EH (cell line): ENCODE data around the gene MEGF6.
A peak's percentile ranks its signal among the peaks of the same experiment; 100 is the strongest.

ENCODE experiments used
- DNase-seq: peaks from one replicate; pipeline ENCODE4 v3.0.0-alpha.2; 2015; ENCODE audit warnings: low read depth

MEGF6 gene

DNA sequence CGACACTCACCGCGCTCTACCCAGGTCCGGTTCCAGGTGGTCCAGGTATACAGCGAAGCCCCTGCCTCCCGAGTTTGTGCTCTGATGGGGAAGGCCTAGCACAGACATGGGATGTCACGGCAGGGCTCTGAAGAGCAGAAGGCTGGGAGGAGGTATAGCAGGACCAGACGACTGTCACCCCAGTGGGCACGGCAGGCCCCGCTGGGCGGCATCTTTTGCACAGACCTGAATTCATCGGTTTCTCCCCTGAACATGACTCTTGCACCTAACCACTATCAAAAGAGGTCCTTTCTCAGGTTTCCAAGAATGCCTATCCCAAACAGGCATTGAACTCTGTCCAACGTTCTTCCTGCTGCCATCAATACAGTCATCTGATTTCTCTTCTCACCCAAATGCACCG is 126.3 kb downstream of the MEGF6 start:
- no peak for DNase-seq

DNA sequence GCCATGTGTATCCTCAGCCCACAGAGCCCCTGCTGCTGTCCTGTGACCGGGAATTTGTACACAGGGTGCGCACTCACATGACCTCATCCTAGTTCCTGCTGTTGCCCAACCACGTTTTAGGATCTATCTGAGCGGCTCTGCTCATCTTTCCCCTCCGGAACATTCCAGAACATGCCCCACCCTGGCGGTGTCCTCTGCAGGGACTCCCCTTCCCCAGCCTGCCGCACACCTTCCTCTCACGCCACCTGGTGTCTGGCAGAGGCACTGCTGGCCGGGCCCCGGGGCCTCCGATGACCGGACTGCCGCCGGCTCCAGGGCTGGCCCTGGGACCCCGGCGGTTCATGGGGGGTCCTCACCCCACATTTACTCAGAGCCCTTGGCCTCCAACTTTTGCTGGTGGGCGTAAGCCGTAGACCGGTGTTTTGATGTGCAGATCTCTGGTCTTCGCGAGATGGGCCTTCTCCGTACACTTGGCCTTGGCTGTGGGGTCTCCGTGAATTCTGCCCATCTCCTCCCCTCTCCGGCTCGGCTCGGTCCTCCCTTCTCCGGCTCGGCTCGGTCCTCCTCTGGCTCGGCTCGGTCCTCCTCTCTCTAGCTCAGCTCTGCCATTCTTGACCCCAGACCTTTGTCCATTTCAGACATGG is 127.4 kb downstream of the MEGF6 start:
- DNase-seq = peak; percentile 49

DNA sequence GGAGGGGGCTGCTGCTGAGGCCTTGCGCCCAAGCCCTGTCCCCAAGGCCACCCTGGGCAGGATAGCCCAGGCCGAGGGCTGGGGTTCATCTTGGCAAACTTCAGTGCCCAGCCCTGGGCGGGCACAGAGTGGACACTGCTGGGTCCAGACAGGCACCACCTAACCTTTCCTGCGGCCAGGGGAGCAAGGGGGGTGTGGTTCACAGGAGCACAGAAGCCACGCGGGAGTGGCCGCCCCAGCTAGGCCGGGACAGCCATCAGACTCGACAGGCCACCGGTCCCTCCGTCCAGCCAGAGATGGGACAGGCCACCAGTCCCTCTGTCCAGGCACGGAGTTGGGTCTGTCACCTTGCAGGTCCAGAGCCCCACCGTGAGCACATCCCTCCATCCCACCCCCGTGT is 127.9 kb downstream of the MEGF6 start:
- DNase-seq = no peak

DNA sequence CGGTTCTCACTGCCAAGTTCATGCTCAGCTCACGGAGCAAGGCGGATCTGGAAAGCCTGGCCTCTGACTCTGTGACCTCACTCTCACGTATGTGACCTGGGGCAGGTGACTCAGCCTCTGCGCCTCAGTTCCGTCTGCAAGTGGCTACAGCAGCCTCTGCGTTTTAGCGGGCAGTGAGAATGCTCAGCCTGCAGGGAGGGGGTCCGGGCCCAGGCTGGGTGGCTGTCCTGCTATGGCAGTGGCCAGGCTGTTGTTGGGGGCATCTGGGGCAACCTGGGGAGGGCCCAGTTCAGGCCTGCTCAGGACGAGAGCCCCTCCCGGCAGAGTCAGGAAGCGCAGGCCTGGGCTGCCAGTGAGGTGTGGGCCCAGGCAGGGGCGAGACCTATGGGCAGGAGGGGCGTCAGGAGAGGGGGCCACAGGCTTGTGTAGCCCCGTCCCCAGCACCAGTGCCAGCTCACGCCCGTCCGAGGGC is 128.9 kb downstream of the MEGF6 start:
- peak; percentile 48 for DNase-seq

DNA sequence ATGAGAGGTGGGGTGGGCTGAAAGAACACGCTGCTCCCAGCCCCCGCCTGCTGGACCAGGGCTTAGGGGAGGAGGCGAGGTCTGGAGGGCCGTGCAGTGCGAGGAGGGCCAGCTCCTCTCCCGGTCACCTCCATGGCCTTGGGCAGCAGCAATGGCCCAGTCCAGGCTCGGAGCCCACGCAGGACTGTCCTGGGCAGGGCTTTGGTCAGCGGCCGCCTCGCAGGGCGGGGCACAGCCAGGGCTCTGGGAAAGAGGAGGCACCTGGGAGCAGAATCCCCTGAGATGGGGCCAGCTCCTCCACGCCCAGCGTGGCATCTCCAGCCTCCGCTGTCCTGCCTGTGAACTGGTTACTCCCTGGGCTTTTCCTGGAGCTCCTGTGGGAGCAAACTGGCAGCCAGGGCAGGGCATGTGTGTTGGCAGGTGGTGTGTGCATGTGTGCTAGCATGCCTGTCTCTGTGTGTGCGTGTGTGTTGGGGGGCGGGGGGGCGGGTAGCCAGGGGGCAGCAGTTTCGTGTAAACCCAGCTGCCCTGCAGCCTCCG is 129.4 kb downstream of the MEGF6 start:
- DNase-seq = no peak

DNA sequence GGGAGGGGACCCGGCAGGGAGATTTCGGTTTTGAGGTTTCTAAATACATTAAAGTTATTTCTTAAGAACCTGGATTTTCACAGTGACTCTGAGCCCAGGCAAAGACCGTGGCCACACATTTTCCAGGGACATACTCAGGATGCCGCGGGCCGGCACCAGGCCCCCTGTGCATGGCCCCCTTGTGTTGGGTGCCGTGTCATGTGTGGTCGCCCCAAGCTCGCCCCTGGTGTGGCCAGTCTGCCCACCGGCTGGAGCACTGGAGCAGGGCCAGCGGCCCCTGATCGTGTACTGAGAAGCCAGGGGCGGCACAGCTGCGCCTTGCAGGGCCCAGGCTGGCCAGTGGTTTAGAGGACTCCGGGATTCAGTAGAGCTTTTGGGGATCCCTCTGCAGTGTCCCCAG is 130.3 kb downstream of the MEGF6 start:
- DNase-seq = no peak

DNA sequence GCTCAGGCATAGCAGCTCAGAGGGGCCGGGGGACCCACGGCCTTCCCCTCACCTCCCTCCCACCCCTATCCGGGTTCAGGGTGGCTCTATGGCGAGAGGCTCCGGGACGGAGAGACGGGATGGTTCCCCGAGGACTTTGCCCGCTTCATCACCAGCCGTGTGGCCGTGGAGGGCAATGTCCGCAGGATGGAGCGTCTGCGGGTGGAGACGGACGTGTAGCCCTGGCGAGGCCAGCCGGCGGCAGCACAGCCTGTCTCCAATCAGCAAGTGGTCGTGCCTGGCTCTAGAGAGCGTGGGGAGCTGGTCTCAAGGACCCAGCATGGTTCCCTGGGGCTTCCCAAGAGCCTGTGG is 131.0 kb downstream of the MEGF6 start:
- DNase-seq = no peak

DNA sequence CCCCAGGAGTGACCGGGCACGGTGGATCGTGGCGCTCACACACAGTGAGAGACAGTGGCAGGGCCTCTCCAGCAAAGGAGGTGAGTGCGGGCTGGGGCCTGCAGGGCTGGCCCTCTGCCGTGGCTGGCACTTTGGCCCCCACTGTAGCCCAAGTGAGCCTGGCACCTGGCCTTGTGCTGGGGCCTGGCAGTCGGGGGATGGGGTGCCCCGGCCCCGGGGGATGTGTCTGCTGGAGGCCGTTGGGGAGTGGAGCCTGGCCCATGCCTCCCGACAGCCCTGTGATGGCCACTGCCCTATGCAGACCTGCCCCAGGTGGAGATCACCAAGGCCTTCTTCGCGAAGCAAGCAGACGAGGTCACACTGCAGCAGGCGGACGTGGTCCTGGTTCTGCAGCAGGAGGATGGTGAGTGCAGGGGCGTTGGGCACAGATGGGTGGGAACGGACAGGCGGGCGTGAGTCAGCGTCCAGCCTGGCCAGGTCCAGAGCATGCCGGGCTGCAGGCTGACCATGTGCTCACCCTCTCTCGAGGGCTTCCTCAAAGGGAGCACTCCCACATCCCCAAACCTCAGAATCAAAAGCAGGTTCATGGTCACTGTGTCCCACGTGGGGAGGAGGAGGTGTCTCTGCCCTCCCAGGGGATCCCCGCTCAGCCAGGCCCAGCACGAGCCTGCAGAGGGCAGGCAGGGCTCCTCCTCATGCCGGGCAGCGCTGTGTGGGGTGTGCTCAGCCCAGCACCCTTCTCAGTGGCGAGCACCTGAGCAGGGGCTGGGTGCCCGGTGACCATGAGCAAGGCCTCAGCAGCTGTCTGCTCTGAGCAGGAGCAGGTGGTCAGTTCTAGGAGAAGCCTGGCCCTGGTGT is 131.6 kb downstream of the MEGF6 start:
- DNase-seq = no peak

DNA sequence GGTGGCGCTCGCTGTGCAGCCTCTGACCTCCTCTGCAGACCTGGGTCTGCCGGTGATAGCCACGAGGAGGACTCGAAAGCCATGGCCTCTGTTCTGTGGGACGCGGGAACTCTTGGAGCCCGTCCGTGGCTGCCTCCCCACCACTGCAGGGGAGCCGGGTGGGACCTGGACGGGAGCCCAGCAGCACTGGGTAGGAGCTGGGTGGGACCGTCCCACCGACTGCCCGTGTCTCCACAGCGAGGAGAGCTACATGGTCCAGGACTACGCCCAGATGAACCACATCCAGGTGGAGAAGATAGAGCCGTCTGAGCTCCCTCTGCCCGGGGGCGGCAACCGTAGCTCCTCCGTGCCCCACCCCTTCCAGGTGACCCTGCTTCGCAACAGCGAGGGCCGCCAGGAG is 133.1 kb downstream of the MEGF6 start:
- peak; percentile 12 for DNase-seq

DNA sequence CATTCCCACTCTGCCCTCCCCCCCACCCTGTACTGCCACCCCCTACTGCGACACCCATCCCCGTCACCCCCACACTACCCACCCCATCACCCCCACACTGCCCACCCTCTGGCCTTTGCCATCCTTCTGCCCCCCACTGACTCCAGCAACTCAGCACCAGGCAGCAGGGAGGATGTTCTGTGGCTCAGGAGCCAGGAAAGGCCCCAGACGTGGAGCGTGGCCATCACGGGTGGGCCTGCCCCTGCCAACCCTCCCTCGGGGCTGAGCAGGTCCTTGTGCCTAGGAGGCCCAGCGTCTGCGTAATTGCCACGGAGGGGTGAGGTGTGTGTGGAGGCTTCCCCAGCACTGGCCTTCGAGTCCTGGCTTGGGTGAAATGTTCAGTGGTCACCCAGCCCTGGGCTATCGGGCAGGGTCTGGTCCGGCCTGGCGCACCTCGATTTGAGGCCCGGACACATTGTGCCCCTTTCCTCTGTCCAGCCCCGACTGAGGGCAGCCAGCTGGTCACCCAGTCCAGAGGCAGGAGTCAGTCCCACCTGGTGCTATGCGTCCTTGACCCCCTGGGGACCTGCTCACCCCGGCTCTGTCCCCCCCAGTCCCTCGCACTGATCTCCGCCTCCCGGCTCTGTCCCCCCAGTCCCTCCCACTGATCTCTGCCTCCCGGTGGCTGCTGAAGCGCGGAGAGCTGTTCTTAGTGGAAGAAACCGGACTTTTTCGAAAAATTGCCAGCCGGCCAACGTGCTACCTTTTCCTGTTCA is 133.9 kb downstream of the MEGF6 start:
- peak; percentile 40 for DNase-seq

DNA sequence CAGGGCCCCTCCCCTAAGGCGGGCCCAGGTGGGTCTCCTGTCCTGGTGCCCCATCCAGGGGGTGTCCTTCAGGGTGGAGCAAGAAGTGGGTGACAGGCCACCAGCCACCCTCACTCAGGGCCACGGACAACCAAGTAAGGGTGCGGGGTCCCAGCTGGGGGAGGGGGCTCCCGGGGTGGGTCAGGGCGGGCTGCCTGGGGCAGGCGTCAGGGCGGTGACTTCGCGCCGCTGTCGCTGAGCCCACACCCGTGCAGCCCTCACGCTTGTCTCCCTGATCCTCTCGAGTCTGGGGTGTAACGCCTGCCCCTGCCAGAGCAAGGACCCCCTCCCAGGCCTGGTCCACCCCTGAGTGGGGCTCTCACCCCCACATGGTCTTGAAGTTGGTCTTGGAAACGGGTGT is 134.6 kb downstream of the MEGF6 start:
- no peak for DNase-seq

DNA sequence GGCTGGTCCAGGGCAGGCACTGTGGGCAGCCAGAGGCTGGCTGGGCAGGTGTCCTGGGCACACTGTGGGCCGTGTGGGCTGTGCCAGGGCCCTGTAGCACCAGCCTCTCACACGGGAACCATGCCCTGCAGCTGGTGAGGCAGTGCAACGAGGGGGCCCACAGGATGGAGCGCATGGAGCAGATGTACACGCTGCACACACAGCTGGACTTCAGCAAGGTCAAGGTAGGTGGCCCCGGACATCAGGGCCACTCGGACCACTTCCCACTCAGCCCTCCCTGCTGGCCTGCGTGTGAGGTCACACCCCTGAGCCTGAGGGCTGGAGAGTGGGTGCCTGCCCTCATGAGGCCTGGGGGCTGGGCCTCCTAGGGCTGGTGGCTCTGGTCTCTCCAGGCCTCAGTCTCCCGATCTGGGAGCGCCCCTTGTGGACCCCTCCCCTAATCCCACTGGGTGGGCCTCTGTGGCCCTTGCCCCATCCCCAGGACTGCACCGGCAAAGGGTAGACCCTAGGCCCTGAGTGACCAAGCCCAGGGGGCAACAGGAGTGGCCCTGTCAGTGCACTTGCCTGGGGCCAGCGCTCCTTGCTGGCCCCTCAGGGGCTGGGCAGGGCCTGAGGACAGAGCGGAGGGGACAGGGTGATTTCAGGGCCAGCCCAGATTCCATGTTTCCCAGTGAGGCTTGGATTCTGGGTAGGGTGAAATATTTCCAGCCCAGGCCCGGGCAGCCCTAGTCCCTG is 135.3 kb downstream of the MEGF6 start:
- no peak for DNase-seq

DNA sequence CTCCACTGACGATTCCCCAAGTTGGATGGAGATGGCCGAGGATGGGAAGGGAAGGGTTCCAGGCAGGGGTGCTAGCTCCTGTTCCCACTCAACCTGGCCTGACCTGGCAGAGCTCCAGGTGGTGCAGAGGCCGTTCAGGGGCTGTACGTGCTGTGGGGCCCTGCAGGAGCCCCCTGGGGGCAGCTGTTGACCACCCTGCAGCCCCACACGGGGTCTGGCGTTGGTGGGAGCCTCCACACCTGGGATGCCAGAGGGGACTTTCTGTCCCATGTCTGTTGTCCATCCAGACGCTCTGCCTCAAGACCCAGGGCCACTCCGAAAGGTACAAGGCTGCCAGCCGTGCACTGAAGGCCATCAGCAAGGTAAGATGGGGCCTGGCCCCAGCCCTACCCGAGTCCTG is 136.9 kb downstream of the MEGF6 start:
- DNase-seq = no peak

DNA sequence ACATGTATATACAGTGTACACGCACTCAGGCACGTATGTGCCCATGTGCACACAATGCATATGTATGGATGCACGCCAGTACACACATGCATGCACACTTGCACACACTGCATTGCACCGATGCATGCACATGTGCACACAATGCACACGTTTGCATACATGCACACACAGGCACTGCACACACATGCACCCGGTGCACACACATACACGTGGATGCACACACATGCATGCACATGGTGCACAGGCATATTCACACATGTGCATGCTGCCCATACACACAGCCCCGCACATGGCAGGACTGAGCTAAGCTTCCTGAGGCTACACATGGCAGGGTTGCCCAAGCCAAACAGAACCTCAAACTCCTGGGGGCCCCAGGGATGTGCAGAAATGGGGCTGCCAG is 137.3 kb downstream of the MEGF6 start:
- DNase-seq = no peak

DNA sequence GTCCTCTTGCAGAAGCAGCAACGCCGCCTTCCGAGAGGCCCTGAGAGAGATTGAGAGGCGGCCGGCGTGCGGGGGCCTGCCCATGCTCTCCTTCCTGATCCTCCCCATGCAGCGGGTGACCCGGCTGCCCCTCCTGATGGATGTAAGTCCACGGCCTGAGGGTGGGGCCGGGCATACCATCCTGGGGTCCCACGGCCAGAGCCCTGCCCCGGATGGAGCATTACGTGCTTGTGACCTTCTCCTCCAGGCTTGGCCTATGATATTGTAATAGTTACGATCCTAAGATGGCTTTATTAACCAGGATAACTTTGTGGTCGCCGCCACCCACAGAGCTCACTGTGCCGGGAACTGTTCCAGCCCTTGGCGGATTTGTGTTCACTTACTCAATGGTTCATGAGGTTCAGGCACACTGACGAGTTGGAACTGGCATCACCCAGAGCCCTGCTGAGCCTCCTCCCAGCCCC is 137.9 kb downstream of the MEGF6 start:
- DNase-seq = peak; percentile 90

DNA sequence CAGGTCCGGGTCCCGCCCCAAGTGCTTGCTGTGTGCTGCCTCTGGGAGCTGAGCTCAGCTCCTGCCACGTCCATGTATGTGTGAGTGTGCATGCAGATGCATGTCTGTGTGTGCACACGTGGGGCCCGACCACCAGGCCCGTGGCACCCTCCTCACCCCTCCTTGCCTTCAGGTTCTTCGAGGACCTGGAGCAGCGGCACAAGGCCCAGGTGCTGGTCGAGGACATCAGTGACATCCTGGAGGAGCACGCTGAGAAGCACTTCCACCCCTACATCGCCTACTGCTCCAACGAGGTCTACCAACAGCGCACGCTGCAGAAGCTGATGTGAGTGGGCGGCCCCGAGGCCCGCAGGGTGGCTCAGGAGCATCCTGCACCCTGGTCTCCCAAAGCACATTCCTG is 138.4 kb downstream of the MEGF6 start:
- no peak for DNase-seq

DNA sequence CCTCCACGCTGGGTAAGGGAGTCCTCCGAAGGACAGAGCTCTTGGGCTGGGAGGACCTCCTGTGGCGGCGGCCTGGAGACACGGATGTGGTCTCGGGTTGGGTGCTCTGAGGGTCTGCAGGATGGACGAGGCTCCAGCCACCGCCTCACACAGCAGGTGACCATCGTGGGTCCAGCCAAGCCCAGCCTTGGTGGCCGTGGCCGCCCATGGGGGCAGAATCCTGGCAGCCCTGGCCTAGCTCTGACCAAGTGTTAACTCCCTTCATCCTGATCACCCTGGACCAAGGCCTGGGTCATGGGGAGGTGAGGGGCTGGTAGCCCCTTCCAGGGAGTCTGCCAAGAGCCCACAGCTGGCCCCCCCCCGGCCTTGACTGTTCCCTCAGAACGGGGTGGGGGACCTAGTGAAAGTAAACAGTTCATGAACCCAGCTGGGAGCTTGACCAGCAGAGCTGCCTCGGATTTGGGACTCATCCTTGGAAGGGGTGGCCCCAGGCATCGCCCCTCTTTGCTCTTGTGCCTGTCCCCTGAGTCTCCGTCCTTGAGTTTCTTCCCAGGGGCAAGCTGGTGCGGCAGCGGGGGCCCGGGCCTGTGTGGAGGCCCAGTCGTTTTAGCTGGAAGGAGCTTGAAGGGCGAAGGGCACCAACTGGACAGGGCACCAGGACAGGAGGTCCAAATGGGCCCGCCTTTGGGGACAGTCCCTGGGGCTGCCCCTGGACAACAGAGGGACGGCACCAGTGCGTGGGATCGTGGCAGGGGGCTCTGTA is 139.0 kb downstream of the MEGF6 start:
- DNase-seq = no peak

DNA sequence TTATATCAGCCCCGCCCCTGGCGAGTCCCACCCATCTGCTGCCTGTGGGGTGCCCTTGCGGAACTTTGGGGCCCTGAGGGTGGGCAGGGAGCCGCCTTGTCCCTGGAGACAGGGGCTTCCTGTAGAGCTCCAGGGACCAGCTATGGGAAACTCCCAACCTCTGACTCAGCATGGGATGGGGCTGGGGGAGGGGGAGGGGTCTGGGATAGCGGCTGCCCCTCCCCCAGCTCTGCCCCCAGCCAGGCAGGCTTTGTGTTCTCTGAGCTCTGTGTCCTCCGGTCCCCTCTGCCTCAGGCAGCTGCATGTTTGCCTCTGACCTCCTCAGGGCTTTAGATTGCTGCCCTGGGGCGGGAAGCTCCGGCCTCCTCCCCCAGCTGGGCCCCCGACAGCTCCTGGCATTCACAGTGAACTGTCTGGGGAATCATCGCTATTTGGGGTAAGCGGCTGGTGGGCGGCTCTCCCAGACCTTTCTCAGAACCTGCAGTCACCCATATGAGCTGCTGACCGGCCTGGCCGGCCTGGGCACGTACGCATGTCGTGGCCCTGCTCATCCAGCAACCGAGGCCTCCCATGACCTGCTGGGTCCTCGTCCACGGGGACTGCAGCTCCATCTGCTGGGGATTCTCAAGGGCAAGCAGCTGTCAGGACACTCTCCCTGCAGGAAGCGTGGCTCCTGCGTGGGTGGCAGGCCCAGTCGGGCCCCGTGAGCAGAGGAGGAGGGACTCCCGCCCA is 139.8 kb downstream of the MEGF6 start:
- DNase-seq = peak; percentile 66

DNA sequence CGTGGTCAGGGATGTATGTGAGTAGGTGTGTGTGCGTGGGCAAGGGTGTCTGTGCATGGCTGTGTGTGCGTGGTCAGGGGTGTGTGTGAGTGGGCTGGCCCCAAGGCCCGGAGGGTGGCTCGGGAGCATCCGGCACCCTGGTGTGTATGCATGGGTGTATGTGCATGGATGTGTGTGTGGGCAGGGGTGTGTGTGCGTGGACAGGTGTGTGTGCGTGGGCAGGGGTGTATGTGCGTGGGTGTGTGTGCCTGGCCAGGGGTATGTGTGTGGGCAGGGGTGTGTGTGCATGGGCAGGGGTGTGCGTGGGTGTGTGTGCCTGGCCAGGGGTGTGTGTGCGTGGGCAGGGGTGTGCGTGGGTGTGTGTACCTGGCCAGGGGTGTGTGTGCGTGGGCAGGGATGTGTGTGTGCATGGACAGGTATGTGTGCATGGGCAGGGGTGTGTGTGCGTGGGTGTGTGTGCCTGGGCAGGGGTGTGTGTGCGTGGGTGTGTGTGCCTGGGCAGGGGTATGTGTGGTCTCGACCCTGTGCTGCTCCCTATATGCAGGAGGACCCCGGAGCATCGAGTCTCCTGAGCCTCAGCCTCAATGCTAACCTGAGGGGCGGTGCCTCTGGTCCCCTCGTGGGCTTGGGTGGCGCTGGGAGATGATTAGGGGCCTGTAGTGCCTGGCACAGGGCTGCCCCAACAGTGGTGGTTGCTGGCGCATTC is 140.5 kb downstream of the MEGF6 start:
- no peak for DNase-seq
